LNCAP (cell line): ENCODE measurements around the gene TSNAX.

ENCODE experiments used
- TF ChIP-seq, protein P1 (sequence below): fragments of 450-650 bp; IDR thresholded peaks from 2 replicates; pipeline ENCODE4 v1.5.1; 2017; ENCODE audit warnings: mild to moderate bottlenecking

Gene TSNAX

DNA sequence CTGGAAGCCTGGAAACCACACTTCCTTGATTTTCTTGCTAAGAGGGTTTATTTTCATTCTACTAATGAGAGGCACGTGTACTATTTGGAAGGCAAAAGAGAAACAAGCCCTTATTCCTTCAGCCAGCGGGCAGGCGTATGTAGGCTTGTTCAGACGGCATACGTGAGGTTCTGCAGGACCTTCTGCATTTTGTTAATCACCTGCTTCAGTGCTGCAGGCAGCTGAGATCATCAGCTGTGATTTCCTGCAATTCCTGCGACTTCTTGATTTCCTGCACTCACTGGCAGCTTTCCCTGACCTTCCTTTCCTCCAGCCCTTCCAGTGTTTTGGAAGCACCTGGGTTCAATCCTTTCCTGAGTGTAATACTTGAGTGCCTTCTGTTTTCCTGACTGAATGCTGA lies 43.4 kb downstream of the TSNAX start:
- TF ChIP-seq, protein P1, sequence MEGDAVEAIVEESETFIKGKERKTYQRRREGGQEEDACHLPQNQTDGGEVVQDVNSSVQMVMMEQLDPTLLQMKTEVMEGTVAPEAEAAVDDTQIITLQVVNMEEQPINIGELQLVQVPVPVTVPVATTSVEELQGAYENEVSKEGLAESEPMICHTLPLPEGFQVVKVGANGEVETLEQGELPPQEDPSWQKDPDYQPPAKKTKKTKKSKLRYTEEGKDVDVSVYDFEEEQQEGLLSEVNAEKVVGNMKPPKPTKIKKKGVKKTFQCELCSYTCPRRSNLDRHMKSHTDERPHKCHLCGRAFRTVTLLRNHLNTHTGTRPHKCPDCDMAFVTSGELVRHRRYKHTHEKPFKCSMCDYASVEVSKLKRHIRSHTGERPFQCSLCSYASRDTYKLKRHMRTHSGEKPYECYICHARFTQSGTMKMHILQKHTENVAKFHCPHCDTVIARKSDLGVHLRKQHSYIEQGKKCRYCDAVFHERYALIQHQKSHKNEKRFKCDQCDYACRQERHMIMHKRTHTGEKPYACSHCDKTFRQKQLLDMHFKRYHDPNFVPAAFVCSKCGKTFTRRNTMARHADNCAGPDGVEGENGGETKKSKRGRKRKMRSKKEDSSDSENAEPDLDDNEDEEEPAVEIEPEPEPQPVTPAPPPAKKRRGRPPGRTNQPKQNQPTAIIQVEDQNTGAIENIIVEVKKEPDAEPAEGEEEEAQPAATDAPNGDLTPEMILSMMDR: no peak

DNA sequence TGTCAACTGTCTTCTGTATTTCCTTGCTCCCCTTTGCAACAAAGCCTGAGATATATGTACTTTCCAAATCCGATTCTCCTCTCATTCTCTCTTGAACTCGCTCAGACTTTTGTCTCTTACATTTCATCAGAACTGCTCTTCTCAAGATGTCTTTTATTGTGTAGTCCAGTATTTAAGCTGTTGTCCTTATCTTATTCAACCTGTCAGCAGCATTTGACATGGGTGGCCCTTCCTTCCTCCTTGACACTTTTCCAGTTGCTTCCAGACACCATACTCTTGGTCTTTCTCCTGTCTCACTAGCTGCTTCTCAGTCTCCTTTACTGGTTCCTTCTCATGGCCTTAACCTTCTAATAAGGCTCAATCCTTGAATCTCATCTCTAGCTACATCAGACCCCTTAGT lies 47.0 kb downstream of the TSNAX start:
- TF ChIP-seq, protein P1: no peak

DNA sequence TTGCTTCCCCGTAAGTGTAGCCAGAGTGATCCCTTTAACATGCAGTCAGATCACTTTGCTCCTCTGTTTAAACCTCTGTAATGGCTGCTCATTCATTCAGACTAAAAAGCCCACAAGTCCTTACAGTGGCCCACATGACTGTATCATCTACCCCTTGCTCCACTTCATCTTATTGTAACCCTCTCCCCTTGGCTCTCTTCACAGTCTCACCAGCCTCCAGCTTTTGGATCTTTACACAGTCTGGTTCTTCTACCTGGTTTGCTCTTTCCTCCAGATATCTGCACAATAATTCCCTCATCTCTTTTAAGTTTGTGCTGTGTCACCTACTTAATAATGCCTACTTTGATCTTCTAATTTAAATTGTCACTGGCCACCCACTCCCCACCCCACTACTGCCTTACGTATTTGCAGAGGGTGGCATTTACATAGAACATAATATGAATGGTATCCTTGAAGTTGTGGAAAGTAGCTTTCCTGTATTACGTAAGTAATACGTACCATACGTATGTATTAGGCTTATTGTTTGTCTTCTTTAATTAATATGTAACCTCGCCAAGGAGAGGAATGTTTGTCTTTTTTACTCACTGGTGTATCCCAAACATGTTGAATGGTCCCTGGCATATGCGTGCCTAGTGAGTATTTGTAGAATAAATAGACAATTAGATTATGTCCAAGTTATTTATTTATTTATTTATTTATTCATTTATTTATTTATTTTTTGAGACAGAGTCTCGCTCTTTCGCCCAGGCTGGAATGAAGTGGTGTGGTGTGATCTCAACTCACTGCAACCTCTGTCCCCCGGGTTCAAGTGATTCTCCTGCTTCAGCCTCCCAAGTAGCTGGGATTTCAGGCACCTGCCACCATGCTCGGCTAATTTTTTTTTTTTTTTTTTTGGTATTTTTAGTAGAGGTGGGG lies 48.6 kb downstream of the TSNAX start:
- TF ChIP-seq, protein P1: no peak

DNA sequence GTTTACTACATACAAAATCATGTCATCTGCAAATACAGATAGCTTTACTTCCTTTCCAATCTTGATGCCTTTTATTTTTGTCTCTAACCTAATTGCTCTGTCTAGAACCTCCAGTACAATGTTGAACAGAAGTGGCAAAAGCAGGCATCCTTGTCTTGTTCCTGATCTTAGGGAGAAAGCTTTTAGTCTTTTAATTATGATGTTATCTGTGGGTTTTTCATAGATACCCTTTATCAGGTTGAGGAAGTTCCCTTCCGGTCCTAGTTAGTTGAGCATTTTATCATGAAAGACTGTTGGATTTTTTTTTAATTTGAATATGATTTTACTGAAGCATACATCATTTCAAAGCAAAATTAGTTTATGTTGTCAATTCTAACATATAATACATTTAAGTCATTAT lies 52.4 kb downstream of the TSNAX start:
- TF ChIP-seq, protein P1: no peak

DNA sequence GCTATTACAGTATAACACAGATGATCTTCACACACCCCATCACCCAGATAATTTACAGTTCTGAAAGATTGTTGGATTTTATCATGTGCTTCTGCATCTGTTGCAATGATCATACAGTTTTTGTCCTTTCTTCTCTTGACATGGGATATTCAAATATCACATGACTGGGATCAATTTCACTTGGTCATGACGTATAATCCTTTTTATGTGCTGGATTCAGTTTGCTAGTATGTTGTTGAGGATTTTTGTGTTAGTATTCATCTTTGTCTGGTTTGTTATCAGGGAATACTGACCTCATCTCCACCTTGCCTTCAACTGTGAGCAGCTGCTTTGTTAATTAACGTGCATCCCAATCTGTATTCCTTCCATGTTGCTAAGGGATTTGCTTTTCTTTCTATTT lies 53.4 kb downstream of the TSNAX start:
- TF ChIP-seq, protein P1: no peak

DNA sequence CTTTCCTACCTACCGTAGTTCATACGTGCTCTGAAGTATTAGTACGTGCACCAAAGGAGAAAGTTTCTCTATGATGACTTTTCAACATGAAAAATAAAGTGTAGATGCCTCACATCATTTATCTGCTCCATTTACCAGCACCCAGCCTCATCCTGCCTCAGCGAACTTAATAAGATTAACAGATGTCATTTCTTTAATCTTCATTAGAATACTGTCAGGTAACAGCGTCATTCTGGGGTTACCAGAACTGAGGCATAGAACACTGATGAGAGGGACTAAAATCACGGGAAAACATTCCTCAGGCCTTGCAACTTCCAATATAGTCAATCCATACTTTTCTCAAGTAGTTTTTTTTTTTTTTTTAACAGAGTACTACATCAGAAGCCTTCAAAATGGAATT lies 54.9 kb downstream of the TSNAX start:
- TF ChIP-seq, protein P1: no peak

DNA sequence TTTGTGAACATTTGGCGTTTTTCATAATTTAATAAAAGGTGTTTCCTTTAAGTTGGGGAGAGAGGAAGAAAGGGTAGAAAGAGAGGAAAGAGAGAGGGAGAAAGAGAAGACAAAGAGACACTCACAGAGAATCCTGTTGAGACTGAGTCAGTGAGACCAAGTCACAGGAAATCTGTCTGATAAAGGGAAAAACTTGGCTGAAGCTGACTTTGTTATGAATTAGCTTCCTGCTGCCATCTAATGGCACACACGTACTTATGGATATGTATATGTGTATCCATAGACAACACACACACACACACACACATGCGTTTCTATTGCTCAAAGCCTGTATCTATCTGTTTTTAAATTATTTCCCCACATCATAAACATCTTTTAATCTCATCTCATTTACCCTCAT lies 55.6 kb downstream of the TSNAX start:
- TF ChIP-seq, protein P1: peak; percentile 69
